GM12865 (cell line): ENCODE data around the gene TAS2R19.

ENCODE experiments used
- DNase-seq: peaks from one replicate; pipeline ENCODE4 v3.0.0; 2010; ENCODE audit warnings: low read depth
- H3K4me3 ChIP-seq: 2 replicates; pipeline ENCODE4 v1.5.1; 2011; ENCODE audit warnings: mild to moderate bottlenecking, low read depth, low read length, control low read depth
- TF ChIP-seq, protein P1 (sequence below): IDR thresholded peaks from 2 replicates; pipeline ENCODE4 v1.5.1; 2011; ENCODE audit warnings: low read length, control low read depth, low read depth, inconsistent platforms; ENCODE audit not compliant: insufficient read depth; ENCODE audit errors: missing control alignments

The TAS2R19 gene

GRCh38 chr12:11023387-11023786 is 967 bp upstream of the TAS2R19 start:
- TF ChIP-seq, protein P1, sequence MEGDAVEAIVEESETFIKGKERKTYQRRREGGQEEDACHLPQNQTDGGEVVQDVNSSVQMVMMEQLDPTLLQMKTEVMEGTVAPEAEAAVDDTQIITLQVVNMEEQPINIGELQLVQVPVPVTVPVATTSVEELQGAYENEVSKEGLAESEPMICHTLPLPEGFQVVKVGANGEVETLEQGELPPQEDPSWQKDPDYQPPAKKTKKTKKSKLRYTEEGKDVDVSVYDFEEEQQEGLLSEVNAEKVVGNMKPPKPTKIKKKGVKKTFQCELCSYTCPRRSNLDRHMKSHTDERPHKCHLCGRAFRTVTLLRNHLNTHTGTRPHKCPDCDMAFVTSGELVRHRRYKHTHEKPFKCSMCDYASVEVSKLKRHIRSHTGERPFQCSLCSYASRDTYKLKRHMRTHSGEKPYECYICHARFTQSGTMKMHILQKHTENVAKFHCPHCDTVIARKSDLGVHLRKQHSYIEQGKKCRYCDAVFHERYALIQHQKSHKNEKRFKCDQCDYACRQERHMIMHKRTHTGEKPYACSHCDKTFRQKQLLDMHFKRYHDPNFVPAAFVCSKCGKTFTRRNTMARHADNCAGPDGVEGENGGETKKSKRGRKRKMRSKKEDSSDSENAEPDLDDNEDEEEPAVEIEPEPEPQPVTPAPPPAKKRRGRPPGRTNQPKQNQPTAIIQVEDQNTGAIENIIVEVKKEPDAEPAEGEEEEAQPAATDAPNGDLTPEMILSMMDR = no peak
- no peak for DNase-seq
- H3K4me3 ChIP-seq = no peak overlapping the region

DNA sequence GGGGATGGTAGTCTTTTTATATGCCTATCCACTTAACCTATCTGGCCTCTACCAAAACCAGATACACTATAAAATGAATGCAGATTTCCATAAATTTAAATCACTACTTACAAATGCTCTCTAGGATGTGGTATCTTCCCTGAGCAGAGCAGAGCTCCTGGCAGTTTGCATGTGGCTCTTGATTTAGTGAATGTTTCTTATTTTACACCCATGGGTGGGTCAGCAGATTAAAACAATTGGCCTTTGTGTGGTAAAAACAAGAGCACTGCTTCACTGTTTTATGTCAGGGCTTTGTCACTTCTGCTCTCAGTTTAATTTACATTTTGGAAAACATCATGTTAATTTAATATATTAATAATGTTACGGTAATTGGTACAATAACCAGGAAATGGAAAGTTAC is 5.5 kb downstream of the TAS2R19 start:
- no peak overlapping the region for H3K4me3 ChIP-seq
- no peak for DNase-seq
- TF ChIP-seq, protein P1 = no peak

DNA sequence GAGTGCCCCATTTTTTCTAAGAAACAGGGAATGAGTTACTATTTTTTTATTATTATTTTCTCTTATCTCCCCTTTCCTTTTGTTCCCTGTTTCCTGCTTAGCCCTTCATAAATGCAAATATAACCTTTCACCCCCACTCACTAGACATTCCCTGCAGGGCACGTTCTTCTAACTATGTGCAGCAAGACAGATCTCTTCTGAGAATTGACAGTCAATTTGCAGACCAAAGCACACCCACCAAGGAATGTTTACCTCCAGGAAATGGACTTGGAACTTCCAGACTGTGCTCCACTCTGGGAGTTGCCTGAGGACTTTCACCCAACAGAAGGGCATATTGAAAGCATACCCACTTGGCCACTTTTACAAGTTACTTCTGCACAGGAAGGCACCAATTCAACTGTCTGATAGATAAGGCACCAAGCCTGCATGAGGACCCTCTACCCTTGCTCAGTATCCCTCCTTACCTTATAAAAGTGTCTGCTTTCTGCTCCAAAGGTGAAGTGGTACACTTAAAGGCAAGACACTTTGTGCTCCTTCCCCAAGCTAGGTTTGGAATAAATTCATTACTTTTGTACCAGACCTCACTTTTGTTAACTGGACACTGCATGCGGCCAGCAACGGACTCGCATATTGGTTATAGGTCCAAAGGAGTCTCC is 6.5 kb downstream of the TAS2R19 start:
- H3K4me3 ChIP-seq = no peak overlapping the region
- no peak for DNase-seq
- TF ChIP-seq, protein P1 = no peak

GRCh38 chr12:11014234-11014633 is 8.2 kb downstream of the TAS2R19 start:
- DNase-seq = no peak

DNA sequence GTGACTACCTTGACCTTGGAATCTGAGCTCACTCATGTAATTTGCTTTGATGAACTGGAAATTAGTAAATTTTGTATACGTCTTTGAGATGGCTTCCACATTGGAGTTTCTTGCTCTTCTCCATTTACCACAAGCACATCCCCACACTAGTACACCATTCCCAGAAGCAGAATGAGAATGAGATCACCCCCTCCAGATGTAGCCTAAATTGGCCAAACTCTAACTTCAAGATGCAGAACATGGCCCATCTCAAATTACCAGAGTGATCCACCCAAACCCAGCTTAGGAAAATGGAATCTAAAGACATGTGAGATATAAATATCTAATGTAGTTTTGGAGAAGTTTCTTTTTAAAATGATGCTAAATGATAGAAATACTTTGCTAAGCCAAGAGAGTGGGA is 14.8 kb downstream of the TAS2R19 start:
- H3K4me3 ChIP-seq = no peak overlapping the region
- TF ChIP-seq, protein P1 = no peak
- DNase-seq = no peak

More at GRCh38 chr12:11014234-11014633, 8.2 kb downstream of the TAS2R19 start:
- TF ChIP-seq, protein P1 = no peak
- no peak overlapping the region for H3K4me3 ChIP-seq

DNA sequence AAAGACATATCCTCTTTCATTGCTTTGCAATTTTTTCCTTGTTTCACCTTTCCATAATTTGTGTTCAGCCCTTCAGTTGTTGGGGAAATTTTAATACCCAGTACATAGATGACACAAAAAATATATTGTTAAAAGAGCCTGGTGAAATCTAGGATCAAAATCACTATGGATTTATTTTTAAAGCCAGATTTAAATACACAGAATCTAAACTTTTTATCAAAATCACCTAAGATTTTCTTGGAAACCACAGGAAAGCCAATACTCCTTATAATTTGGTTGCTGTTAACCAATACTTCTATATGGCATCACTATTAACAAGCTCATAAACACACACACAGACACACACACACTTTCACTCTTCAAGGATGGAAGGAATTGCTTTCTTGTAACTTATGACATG is 24.2 kb downstream of the TAS2R19 start, which contains the start of gene TAS2R20:
TSS of gene TAS2R20 (minus strand) at position 101 of the 400 bp plus-strand sequence. CDS start 429 bp downstream, outside the sequence.
- H3K4me3 ChIP-seq = no peak within 1 kb of the TSS
- TF ChIP-seq, protein P1 = no peak
- DNase-seq = no peak

DNA sequence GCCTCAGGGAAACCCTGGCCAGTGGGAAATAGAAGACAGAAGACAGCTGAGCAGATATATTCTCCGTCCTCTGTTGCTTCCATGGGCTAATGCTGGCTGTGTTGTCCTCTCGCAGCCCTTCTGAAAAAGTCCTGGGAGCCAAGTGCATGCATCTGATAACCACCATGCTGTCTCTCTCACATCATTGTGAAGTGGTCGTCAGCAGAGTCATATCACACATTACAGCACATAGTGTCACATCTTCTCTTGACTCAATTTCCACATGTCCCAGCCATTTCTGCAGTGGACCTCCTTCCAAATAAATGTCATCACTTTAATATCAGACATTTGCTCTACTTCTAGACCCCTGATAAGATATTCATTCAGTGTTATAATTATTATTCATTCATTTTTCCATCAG is 28.1 kb downstream of the TAS2R19 start:
- DNase-seq = no peak
- H3K4me3 ChIP-seq = no peak overlapping the region

More for the DNA sequence above, 28.1 kb downstream of the TAS2R19 start:
- TF ChIP-seq, protein P1 = no peak
